Measurements from ENCODE around the gene ADAT2.

GRCh38 chr6:143465546-143465945 is 15.1 kb upstream of the ADAT2 start:
- TF ChIP-seq CTCF (IDR thresholded peaks at IDR 0.05) (no peak), POLR2A (IDR thresholded peaks at IDR 0.05) (no peak)

Measured in heart left ventricle (tissue), 13 donors.